H1 (cell line): ENCODE data around the gene WFDC1. TPM values are rescaled to one million over a fixed set of nuclear protein-coding genes. Genes with fewer than 3 reads are reported as not detected.

Experiments
- CTCF ChIA-PET: fragments of 300-600 bp; sonication (Branson Sonifier 250); formaldehyde crosslinking; loops from one replicate; lab custom pipeline; 2021; ENCODE audit not compliant: partially characterized antibody; lab: Charles Lee
- POLR2A ChIA-PET: fragments of 300-600 bp; sonication (Branson Sonifier 250); formaldehyde crosslinking; loops from one replicate; lab custom pipeline; 2021; ENCODE audit warnings: inconsistent platforms; ENCODE audit not compliant: partially characterized antibody; lab: Charles Lee
- DNase-seq, 2 experiments: peaks; one replicate each; pipeline versions ENCODE4 v3.0.0 to v3.0.0-alpha.2; 2010 to 2022; ENCODE audit warnings: low spot score in 2 of 2, low read depth in 1 of 2, mixed read lengths in 1 of 2
- FAIRE-seq: peaks from 2 replicates; lab custom pipeline; 2011; peaks lifted over from hg19 to GRCh38; lab: Jason Lieb, UNC
- H2AFZ ChIP-seq: 2 replicates; pipeline ENCODE4 v1.8.1; 2012; ENCODE audit warnings: low read length, inconsistent platforms
- H2AK5ac ChIP-seq: 2 replicates; pipeline ENCODE4 v1.6.1; 2013; ENCODE audit warnings: low read depth, low read length
- H2BK120ac ChIP-seq: replicated peaks from 2 replicates; pipeline ENCODE3; 2013; ENCODE audit warnings: low read depth, low read length, inconsistent platforms
- H2BK12ac ChIP-seq: 2 replicates; pipeline ENCODE4 v1.6.1; 2013; ENCODE audit warnings: low read depth, low read length
- H2BK15ac ChIP-seq: 2 replicates; pipeline ENCODE4 v1.6.1; 2013; ENCODE audit warnings: low read length
- H2BK20ac ChIP-seq: 2 replicates; pipeline ENCODE4 v1.6.1; 2013; ENCODE audit warnings: low read length
- H2BK5ac ChIP-seq: 2 replicates; pipeline ENCODE4 v1.6.1; 2013; ENCODE audit warnings: low read depth, low read length
- H3K14ac ChIP-seq: 2 replicates; pipeline ENCODE4 v1.6.1; 2013; ENCODE audit warnings: inconsistent platforms; ENCODE audit not compliant: insufficient read length
- H3K18ac ChIP-seq: 2 replicates; pipeline ENCODE4 v1.6.1; 2013; ENCODE audit warnings: low read length; ENCODE audit errors: extremely low read depth
- H3K23ac ChIP-seq: 2 replicates; pipeline ENCODE4 v1.6.1; 2013; ENCODE audit warnings: inconsistent platforms; ENCODE audit not compliant: insufficient read length
- H3K23me2 ChIP-seq: 2 replicates; pipeline ENCODE4 v1.6.1; 2013; ENCODE audit warnings: low read depth, low read length
- H3K27ac ChIP-seq: 2 replicates; pipeline ENCODE4 v1.6.1; 2011; ENCODE audit warnings: low read depth, low read length, inconsistent platforms
- H3K27me3 ChIP-seq, 4 experiments: replicated peaks in 1 of 4; 1 replicate in 1 of 4; 2 replicates in 3 of 4; pipeline versions ENCODE4 v1.6.1 to v1.8.1; 2011 to 2013; ENCODE audit warnings: low read length in 3 of 4, mild to moderate bottlenecking in 3 of 4, inconsistent platforms in 2 of 4, mixed read lengths in 2 of 4, moderate library complexity in 1 of 4; ENCODE audit not compliant: control insufficient read depth in 3 of 4, insufficient read depth in 3 of 4; ENCODE audit errors: extremely low read depth in 1 of 4
- H3K36me3 ChIP-seq, 4 experiments: 2 replicates each; pipeline versions ENCODE4 v1.6.1 to v1.8.1; 2011 to 2013; ENCODE audit warnings: mild to moderate bottlenecking in 4 of 4, low read length in 3 of 4, moderate library complexity in 2 of 4, control low read depth in 1 of 4, inconsistent platforms in 1 of 4; ENCODE audit not compliant: insufficient read depth in 4 of 4, control insufficient read depth in 2 of 4
- H3K4ac ChIP-seq: replicated peaks from 2 replicates; pipeline ENCODE3; 2013; ENCODE audit warnings: low read length, low read depth, mixed read lengths, inconsistent platforms; ENCODE audit not compliant: insufficient read length
- H3K4me1 ChIP-seq, 4 experiments: replicated peaks in 1 of 4; 1 replicate in 1 of 4; 2 replicates in 3 of 4; pipeline versions ENCODE4 v1.6.1 to v1.8.1; 2011 to 2013; ENCODE audit warnings: low read length in 3 of 4, inconsistent platforms in 2 of 4, mixed read lengths in 1 of 4; ENCODE audit not compliant: insufficient read depth in 4 of 4, control insufficient read depth in 3 of 4
- H3K4me2 ChIP-seq, 2 experiments: 2 replicates each; pipeline versions ENCODE4 v1.6.1 to v1.8.1; 2011 to 2013; ENCODE audit warnings: low read depth in 2 of 2, low read length in 2 of 2, control low read depth in 1 of 2, inconsistent platforms in 1 of 2, mild to moderate bottlenecking in 1 of 2; ENCODE audit not compliant: insufficient read depth in 1 of 2
- H3K4me3 ChIP-seq, 4 experiments: fragments of 200-600, 300-600 bp in 1 of 4; sonication (generic), shearing (Covaris generic), sonication (Bioruptor Twin) in 1 of 4; 2 replicates each; pipeline versions ENCODE4 v1.5.1 to v1.8.1; 2011 to 2016; ENCODE audit warnings: low read length in 4 of 4, low read depth in 3 of 4, control low read depth in 2 of 4, inconsistent platforms in 2 of 4, mild to moderate bottlenecking in 2 of 4, mixed read lengths in 1 of 4, moderate library complexity in 1 of 4; ENCODE audit not compliant: insufficient read depth in 2 of 4; ENCODE audit errors: extremely low read depth in 1 of 4
- H3K56ac ChIP-seq: replicated peaks from 2 replicates; pipeline ENCODE3; 2013; ENCODE audit warnings: low read depth, mild to moderate bottlenecking, mixed read lengths, low read length, inconsistent platforms; ENCODE audit not compliant: insufficient read length
- H3K79me1 ChIP-seq: 2 replicates; pipeline ENCODE4 v1.6.1; 2013; ENCODE audit warnings: low read depth, low read length, control low read depth
- H3K79me2 ChIP-seq, 2 experiments: 2 replicates each; pipeline versions ENCODE4 v1.6.1 to v1.8.1; 2012 to 2013; ENCODE audit warnings: low read length in 2 of 2, mild to moderate bottlenecking in 2 of 2, inconsistent platforms in 1 of 2; ENCODE audit not compliant: insufficient read depth in 2 of 2, control insufficient read depth in 1 of 2
- H3K9ac ChIP-seq, 4 experiments: replicated peaks in 1 of 4; 1 replicate in 1 of 4; 2 replicates in 3 of 4; pipeline versions ENCODE4 v1.6.1 to v1.8.1; 2011 to 2013; ENCODE audit warnings: low read depth in 3 of 4, low read length in 3 of 4, control low read depth in 2 of 4, mild to moderate bottlenecking in 2 of 4, moderate library complexity in 2 of 4, inconsistent platforms in 1 of 4; ENCODE audit errors: extremely low read depth in 1 of 4
- H3K9me3 ChIP-seq, 2 experiments: 2 replicates each; pipeline versions ENCODE4 v1.6.1 to v1.8.1; 2012 to 2013; ENCODE audit warnings: mild to moderate bottlenecking in 2 of 2, moderate library complexity in 2 of 2, control low read depth in 1 of 2, inconsistent platforms in 1 of 2, low read depth in 1 of 2, low read length in 1 of 2, mixed read lengths in 1 of 2; ENCODE audit not compliant: insufficient read depth in 2 of 2
- H4K20me1 ChIP-seq, 2 experiments: replicated peaks in 1 of 2; 2 replicates each; pipeline versions ENCODE3 to v1.8.1; 2011 to 2013; ENCODE audit warnings: inconsistent platforms in 2 of 2, low read length in 2 of 2, mild to moderate bottlenecking in 1 of 2; ENCODE audit not compliant: insufficient read depth in 2 of 2, control insufficient read depth in 1 of 2
- H4K5ac ChIP-seq: 2 replicates; pipeline ENCODE4 v1.6.1; 2013; ENCODE audit warnings: low read length, low read depth, mixed read lengths, inconsistent platforms; ENCODE audit not compliant: insufficient read length
- H4K8ac ChIP-seq: 2 replicates; pipeline ENCODE4 v1.8.0; 2013; ENCODE audit warnings: mild to moderate bottlenecking, moderate library complexity, low read length, inconsistent platforms; ENCODE audit not compliant: insufficient read depth; ENCODE audit errors: extremely low read depth
- H4K91ac ChIP-seq: replicated peaks from 2 replicates; pipeline ENCODE3; 2013; ENCODE audit warnings: low read length, mixed read lengths, inconsistent platforms; ENCODE audit not compliant: insufficient read length
- CEBPB ChIP-seq: IDR thresholded peaks from 2 replicates; pipeline ENCODE4 v1.6.1; 2012; ENCODE audit warnings: low read depth, low read length
- CREB1 ChIP-seq: IDR thresholded peaks from 2 replicates; pipeline ENCODE4 v1.6.1; 2012; ENCODE audit warnings: inconsistent platforms
- E2F6 ChIP-seq: IDR thresholded peaks from 2 replicates; pipeline ENCODE4 v1.6.1; 2012; ENCODE audit warnings: inconsistent platforms
- KDM4A ChIP-seq: IDR thresholded peaks from one replicate; pipeline ENCODE4 v1.7.1; 2012; ENCODE audit warnings: low read depth, mild to moderate bottlenecking, moderate library complexity, low read length, inconsistent platforms; ENCODE audit not compliant: severe bottlenecking
- MAFK ChIP-seq: IDR thresholded peaks from 2 replicates; pipeline ENCODE4 v1.6.1; 2012; ENCODE audit warnings: low read depth, mild to moderate bottlenecking, improper control_type of control experiment, low read length
- NANOG ChIP-seq: IDR thresholded peaks from 2 replicates; pipeline ENCODE4 v1.6.1; 2011; ENCODE audit warnings: low read length, low read depth, mild to moderate bottlenecking, inconsistent platforms; ENCODE audit not compliant: insufficient read depth, poor library complexity, severe bottlenecking
- PHF8 ChIP-seq: fragments of 200-600 bp; sonication (generic); conservative IDR thresholded peaks from 2 replicates; pipeline ENCODE4 v1.7.1; 2012; ENCODE audit warnings: low read depth, mild to moderate bottlenecking, inconsistent platforms, low read length, moderate library complexity
- POLR2A ChIP-seq, 2 experiments: IDR thresholded peaks; 1 replicate in 1 of 2; 2 replicates in 1 of 2; pipeline ENCODE4 v1.6.1; 2011; ENCODE audit warnings: low read depth in 2 of 2, low read length in 2 of 2, mild to moderate bottlenecking in 2 of 2; ENCODE audit errors: control extremely low read depth in 1 of 2
- RXRA ChIP-seq: IDR thresholded peaks from 2 replicates; pipeline ENCODE4 v1.6.1; 2011; ENCODE audit warnings: low read depth, mild to moderate bottlenecking, low read length, moderate library complexity; ENCODE audit not compliant: insufficient read depth
- WGBS, 2 experiments: shearing (Covaris generic) in 1 of 2; methylation state at CpG; one replicate each; pipeline versions ENCODE4 v1.1.6 to v1.1.7; 2013 to 2015; ENCODE audit warnings: low lambda C conversion rate in 2 of 2, mixed read lengths in 2 of 2, inconsistent platforms in 1 of 2, low coverage in 1 of 2, missing lambda C conversion rate in 1 of 2; ENCODE audit not compliant: insufficient replicate concordance in 2 of 2, insufficient coverage in 1 of 2, insufficient read length in 1 of 2; ENCODE audit errors: extremely low coverage in 1 of 2, missing lambda C conversion rate in 1 of 2; 5-methylcytosine and 5-hydroxymethylcytosine counted together
- polyA plus RNA-seq, 7 experiments: library from polyadenylated mRNA; depleted of rRNA in 3 of 7; stranded (reverse) in 5 of 7; unstranded in 2 of 7; fragments of >200 nt in 5 of 7; fragments of 200-250 nt in 2 of 7; gene quantifications; 1 replicate in 5 of 7; 2 replicates in 1 of 7; 4 replicates in 1 of 7; pipeline versions ENCODE4 v1.2.1 to v1.2.3, GENCODE V29; 2011 to 2013; ENCODE audit warnings: missing spikeins in 2 of 7, mixed read lengths in 2 of 7
- total RNA-seq: library from RNA; stranded (reverse); fragmentation: NEBNext Ultra II Directional; extraction: Animal tissue kit (Norgen Biotek cat#: 25700); gene quantifications from 2 replicates; pipeline ENCODE4 v1.2.1, GENCODE V29; 2021

WFDC1 gene
- total and polyA plus RNA-seq, 2 of the 8 experiments (the other 6 are each of a cell fraction or from before 2014, with no cell fraction given): 0.70 to 1.1 TPM

- Histone ChIP-seq H3K23ac (no peak overlapping the region), H3K9ac (no peak overlapping the region), H2AFZ (no peak overlapping the region), H2BK12ac (no peak overlapping the region), H4K91ac (no peak overlapping the region), H2BK5ac (no peak overlapping the region), H2BK15ac (no peak overlapping the region), H2BK120ac (no peak overlapping the region), H3K23me2 (peaks cover 8% of the 10 kb centered on the region; the same call in 1 of the 2 replicates), H3K4me1 (peaks cover 3 to 7% (median 5%) of the 10 kb centered on the region in 4 experiments), H2BK20ac (no peak overlapping the region), H3K14ac (no peak overlapping the region), H3K9me3 (no peaks in the 10 kb centered on the region), H4K8ac (no peak overlapping the region), H3K4me3 (no peak overlapping the region), H3K79me2 (no peaks in the 10 kb centered on the region), H3K27ac (no peak overlapping the region), H3K27me3 (peaks cover 0 to 3% (median 0%) of the 10 kb centered on the region in 4 experiments; a peak in 1 of 7 replicates), H3K56ac (no peak overlapping the region), H4K20me1 (no peaks in the 10 kb centered on the region), H4K5ac (no peak overlapping the region), H3K36me3 (no peaks in the 10 kb centered on the region), H3K18ac (no peak overlapping the region), H3K79me1 (no peaks in the 10 kb centered on the region), H2AK5ac (no peak overlapping the region), H3K4ac (no peak overlapping the region), H3K4me2 (no peak overlapping the region)
- CTCF ChIA-PET: interaction anchor here (1.2 to 12.7 kb wide), 3 partner anchors 28 to 209 kb away, joined by 5 to 212 read pairs (median 66); no protein-coding TSS in a partner anchor
- FAIRE-seq (no peak), DNase-seq (no peak)
- WGBS, 2 experiments: 92% methylated on average over 9 of the region's 9 CpGs; no CpG with 5 or more reads in 1 of the 2 experiments
- POLR2A ChIA-PET: no interaction called here
- no peak for TF ChIP-seq PHF8
- no peak for TF ChIP-seq POLR2A (IDR thresholded peaks at IDR 0.05; ENCODE audit: control extremely low read depth in 1 of 2, low read depth in 2 of 2, low read length in 2 of 2)
- TF ChIP-seq NANOG: no peak
- no peak for TF ChIP-seq RXRA
- TF ChIP-seq E2F6: no peak
- TF ChIP-seq CEBPB: no peak
- no peak for TF ChIP-seq CREB1
- no peak for TF ChIP-seq KDM4A
- no peak for TF ChIP-seq MAFK
Observed at GRCh38 chr16:84274515-84274914, 20.2 kb upstream of the WFDC1 start.
